HEK293 (cell line): ENCODE results near the gene KIT.

Source experiments
- CTCF ChIA-PET: fragments of 350-600 bp; formaldehyde crosslinking; extraction: SDS; loops from one replicate; lab custom pipeline; 2021; ENCODE audit warnings: antibody characterized with exemption; lab: Yijun Ruan, JAX
- POLR2A ChIA-PET: fragments of 300-600 bp; formaldehyde crosslinking; extraction: SDS; loops from one replicate; lab custom pipeline; 2020; ENCODE audit warnings: antibody characterized with exemption, inconsistent platforms; lab: Yijun Ruan, JAX
- H3K27ac ChIP-seq: fragments of 200-500 bp; sonication (Bioruptor generic); 2 replicates; pipeline ENCODE4 v1.5.1; 2014; ENCODE audit warnings: low read depth, low read length, control low read depth, inconsistent platforms; ENCODE audit errors: extremely low read depth
- H3K36me3 ChIP-seq, 2 experiments: fragments of 200-500 bp in 1 of 2; sonication (Bioruptor generic) in 1 of 2; 1 replicate in 1 of 2; 2 replicates in 1 of 2; pipeline ENCODE4 v1.5.1; 2014 to 2017; ENCODE audit warnings: inconsistent platforms in 2 of 2, low read length in 2 of 2; ENCODE audit not compliant: control insufficient read depth in 2 of 2, insufficient read depth in 1 of 2
- H3K4me1 ChIP-seq: fragments of 200-500 bp; sonication (Bioruptor generic); 2 replicates; pipeline ENCODE4 v1.5.1; 2014; ENCODE audit warnings: mild to moderate bottlenecking, low read length, inconsistent platforms; ENCODE audit not compliant: control insufficient read depth, insufficient read depth
- H3K4me3 ChIP-seq: 2 replicates; pipeline ENCODE4 v1.5.1; 2011; ENCODE audit warnings: low read depth, mild to moderate bottlenecking, control low read depth, low read length, moderate library complexity
- H3K9me3 ChIP-seq: fragments of 200-500 bp; sonication (Bioruptor generic); 2 replicates; pipeline ENCODE4 v1.5.1; 2014; ENCODE audit warnings: low read depth, low read length, inconsistent platforms; ENCODE audit not compliant: control insufficient read depth, insufficient read depth
- OSR2 ChIP-seq: fragments of 450-650 bp; formaldehyde crosslinking; IDR thresholded peaks from 2 replicates; pipeline ENCODE4 v1.5.1; 2016; ENCODE audit warnings: missing biosample characterization, missing genetic modification characterization
- PRDM2 ChIP-seq: fragments of 450-650 bp; formaldehyde crosslinking; IDR thresholded peaks from 2 replicates; pipeline ENCODE4 v1.5.1; 2016; ENCODE audit warnings: missing biosample characterization, missing genetic modification characterization, borderline replicate concordance
- REPIN1 ChIP-seq: fragments of 450-650 bp; formaldehyde crosslinking; IDR thresholded peaks from 2 replicates; pipeline ENCODE4 v1.5.1; 2017; ENCODE audit warnings: missing biosample characterization, missing genetic modification characterization, low read depth
- REST ChIP-seq: fragments of 450-650 bp; formaldehyde crosslinking; IDR thresholded peaks from 2 replicates; pipeline ENCODE4 v1.5.1; 2016; ENCODE audit warnings: missing biosample characterization, missing genetic modification characterization
- ZBTB8A ChIP-seq: fragments of 450-650 bp; formaldehyde crosslinking; IDR thresholded peaks from 2 replicates; pipeline ENCODE4 v1.5.1; 2016; ENCODE audit warnings: missing biosample characterization, missing genetic modification characterization
- ZNF184 ChIP-seq: fragments of 450-650 bp; IDR thresholded peaks from 2 replicates; pipeline ENCODE4 v1.5.1; 2018; ENCODE audit warnings: missing biosample characterization, mild to moderate bottlenecking, missing genetic modification characterization
- ZNF513 ChIP-seq: fragments of 450-650 bp; IDR thresholded peaks from 2 replicates; pipeline ENCODE4 v1.5.1; 2018; ENCODE audit warnings: missing biosample characterization, missing genetic modification characterization
- ZNF514 ChIP-seq: fragments of 450-650 bp; formaldehyde crosslinking; IDR thresholded peaks from 2 replicates; pipeline ENCODE4 v1.5.1; 2016; ENCODE audit warnings: missing biosample characterization, missing genetic modification characterization
- ZNF777 ChIP-seq: fragments of 450-650 bp; formaldehyde crosslinking; IDR thresholded peaks from 2 replicates; pipeline ENCODE4 v1.5.1; 2017; ENCODE audit warnings: missing biosample characterization, missing genetic modification characterization, borderline replicate concordance

KIT gene

GRCh38 chr4:54700986-54701385 is 43.2 kb downstream of the KIT start:
- H3K36me3 ChIP-seq = peaks cover 0 to 20% of the 10 kb centered on the region in 2 experiments; a peak in 1 of 3 replicates
- H3K4me3 ChIP-seq = no peak overlapping the region
- no peak overlapping the region for H3K27ac ChIP-seq
- POLR2A ChIA-PET = no interaction called here
- H3K4me1 ChIP-seq = no peaks in the 10 kb centered on the region
- no peaks in the 10 kb centered on the region for H3K9me3 ChIP-seq
- CTCF ChIA-PET = no interaction called here
- TF ChIP-seq OSR2 (tag by site-specific recombination) (no peak), REST (tag by site-specific recombination) (no peak), ZNF513 (no peak), REPIN1 (tag by site-specific recombination) (no peak), ZNF777 (no peak), ZNF514 (no peak), ZNF184 (tag by site-specific recombination) (no peak), PRDM2 (tag by site-specific recombination) (no peak)

- Histone ChIP-seq H3K4me1 (no peaks in the 10 kb centered on the region), H3K36me3 (peaks cover 0 to 16% of the 10 kb centered on the region in 2 experiments; a peak in 1 of 3 replicates), H3K4me3 (no peak overlapping the region), H3K9me3 (no peaks in the 10 kb centered on the region), H3K27ac (no peak overlapping the region)
- TF ChIP-seq ZBTB8A (tag by site-specific recombination) (no peak), PRDM2 (tag by site-specific recombination) (no peak), OSR2 (tag by site-specific recombination) (no peak)
- ChIA-PET POLR2A (no interaction called here), CTCF (no interaction called here)
Observed at GRCh38 chr4:54703182-54703581, 45.4 kb downstream of the KIT start.
